RPMI8226 (cell line): ENCODE data around the gene ELP4.

Source experiments
- DNase-seq: peaks from one replicate; pipeline ENCODE4 v3.0.0-alpha.2; 2015

The ELP4 gene

GRCh38 chr11:31802000-31802551 is 292.5 kb downstream of the ELP4 start:
- no peak for DNase-seq

GRCh38 chr11:31802609-31802989 is 293.0 kb downstream of the ELP4 start:
- DNase-seq: no peak

GRCh38 chr11:31802990-31803812 is 293.6 kb downstream of the ELP4 start:
- no peak for DNase-seq

- no peak for DNase-seq
These were observed 294.3 kb downstream of the ELP4 start for GRCh38 chr11:31803813-31804311.

GRCh38 chr11:31804312-31805036 is 294.9 kb downstream of the ELP4 start:
- no peak for DNase-seq

- DNase-seq: no peak
These were observed 295.6 kb downstream of the ELP4 start for GRCh38 chr11:31805037-31805628.

- DNase-seq: no peak
These were observed 296.1 kb downstream of the ELP4 start for GRCh38 chr11:31805629-31806185.

GRCh38 chr11:31806186-31806927 is 296.8 kb downstream of the ELP4 start:
- DNase-seq: no peak

- DNase-seq: no peak
These were observed 297.6 kb downstream of the ELP4 start for GRCh38 chr11:31806928-31807798.

- no peak for DNase-seq
These were observed 298.5 kb downstream of the ELP4 start for GRCh38 chr11:31807799-31808667.

GRCh38 chr11:31808721-31809540 is 299.4 kb downstream of the ELP4 start:
- no peak for DNase-seq

GRCh38 chr11:31809541-31809856 is 299.9 kb downstream of the ELP4 start:
- no peak for DNase-seq

GRCh38 chr11:31809857-31810778 is 300.6 kb downstream of the ELP4 start:
- DNase-seq: no peak

GRCh38 chr11:31810779-31811647 is 301.4 kb downstream of the ELP4 start, which contains the start of gene PAX6:
PAX6 (minus strand) TSS chr11:31811322; CDS start chr11:31806411, 4,911 bp downstream.
- DNase-seq: no peak

- no peak for DNase-seq
These were observed 303.1 kb downstream of the ELP4 start for GRCh38 chr11:31812383-31813381.
